ENCODE measurements around the gene NDUFB7.

The NDUFB7 gene

GRCh38 chr19:14519860-14520407 lies 51.9 kb downstream of the NDUFB7 start:
- no peak for DNase-seq

DNA sequence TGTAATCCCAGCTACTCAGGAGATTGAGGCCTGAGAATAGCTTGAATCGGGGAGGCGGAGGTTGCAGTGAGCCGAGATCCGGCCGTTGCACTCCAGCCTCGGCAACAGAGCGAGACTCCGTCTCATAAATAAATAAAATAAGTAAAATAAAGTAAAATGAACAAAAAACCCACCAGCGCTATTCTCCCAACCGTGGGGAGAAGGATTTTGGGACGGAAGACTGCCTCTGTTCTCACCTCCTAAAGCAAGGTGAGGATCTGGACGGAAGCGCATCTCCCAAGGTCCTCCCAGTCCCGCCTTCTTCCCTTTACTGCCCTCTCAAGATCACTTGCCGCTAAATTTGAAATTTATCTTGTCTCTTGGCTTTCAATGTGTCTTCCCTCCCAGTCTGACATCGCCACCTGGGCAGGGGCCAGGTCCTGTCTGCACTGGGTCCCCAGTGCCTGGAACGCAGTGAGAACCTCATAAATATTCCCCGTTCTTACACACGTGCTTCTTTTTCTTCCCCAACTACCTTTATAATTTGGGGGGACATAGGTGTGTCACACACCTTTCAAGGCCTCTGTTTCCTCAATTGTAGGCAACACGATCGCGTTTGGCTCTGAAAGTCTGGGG lies 52.5 kb downstream of the NDUFB7 start:
- no peak for DNase-seq

DNA sequence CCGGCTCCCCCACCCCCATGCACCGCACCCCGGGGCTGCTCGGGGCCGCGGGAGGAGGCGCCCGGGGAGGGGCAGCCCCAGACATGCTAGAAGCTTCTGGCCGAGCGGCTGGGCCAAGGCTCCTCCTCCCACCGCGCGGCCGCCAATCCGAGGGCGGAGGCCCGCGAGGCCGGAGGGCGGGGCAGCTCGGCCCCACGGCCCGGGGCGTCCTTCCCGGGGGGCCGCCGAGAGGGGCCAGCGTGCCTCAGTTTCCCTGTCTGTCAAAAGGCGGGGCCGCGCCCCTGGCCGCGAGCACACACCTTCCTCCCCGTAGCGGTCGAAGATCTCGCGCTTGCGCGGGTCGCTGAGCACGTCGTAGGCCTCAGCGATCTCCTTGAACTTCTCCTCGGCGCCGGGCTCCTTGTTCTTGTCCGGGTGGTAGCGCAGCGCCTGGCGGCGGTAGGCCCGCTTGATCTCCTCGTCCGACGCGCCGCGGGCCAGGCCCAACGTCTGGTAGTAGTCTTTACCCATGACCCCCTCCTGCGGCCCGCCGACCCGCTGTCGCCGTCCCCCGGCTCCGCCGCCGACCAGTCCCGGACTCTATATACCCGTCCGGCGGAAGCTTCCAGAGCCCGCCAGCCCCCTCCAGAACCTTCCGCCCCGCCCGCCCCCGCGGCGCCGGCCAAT lies 53.9 kb downstream of the NDUFB7 start, which contains the start of gene DNAJB1:
DNAJB1 (minus strand) TSS at position 558 of the 666 bp plus-strand sequence; CDS start at position 510, 48 bp downstream.
- peak; percentile 88 for DNase-seq

GRCh38 chr19:14517446-14517839 lies 54.4 kb downstream of the NDUFB7 start:
- no peak for DNase-seq

DNA sequence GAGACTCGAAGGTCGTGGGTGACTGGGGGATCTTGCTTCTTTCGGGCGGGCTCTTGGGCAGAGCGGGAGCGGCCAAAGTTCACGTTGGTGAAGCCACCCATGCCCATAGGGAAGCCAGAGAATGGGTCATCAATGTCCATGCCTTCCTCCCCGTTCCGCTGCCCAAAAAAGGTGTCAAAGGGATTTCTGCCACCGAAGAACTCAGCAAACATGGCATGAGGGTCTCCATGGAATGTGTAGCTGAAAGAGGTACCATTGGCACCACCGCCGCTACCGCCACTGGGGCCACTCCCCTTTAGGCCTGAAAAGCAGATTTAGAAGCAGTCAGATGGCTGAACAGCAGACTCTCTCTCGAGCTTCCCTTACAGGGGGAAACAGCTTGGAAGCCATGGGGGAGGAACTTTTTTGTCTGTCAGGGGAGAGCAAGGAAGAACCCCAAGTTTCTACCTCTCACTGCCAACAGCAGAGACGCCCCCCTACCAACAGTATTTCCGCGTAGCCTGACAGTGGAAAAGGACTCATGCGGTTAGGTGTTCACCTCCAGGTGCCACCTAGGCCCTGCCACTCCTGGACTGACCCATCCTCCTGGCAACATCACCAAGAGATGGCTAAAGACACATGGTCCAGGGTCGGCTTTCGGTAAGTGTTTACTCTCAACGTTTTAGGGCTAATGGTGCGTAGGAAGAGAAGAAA lies 55.0 kb downstream of the NDUFB7 start:
- DNase-seq = no peak
